GF-D8 (cell line): ENCODE results near the gene RMND5B.
A peak's percentile ranks its signal among the peaks of the same experiment; 100 is the strongest.

Experiments
- DNase-seq: peaks from one replicate; lab custom pipeline; 2025; lab: John Stamatoyannopoulos, UW

The RMND5B gene

GRCh38 chr5:178131446-178131996 is 707 bp downstream of the RMND5B start:
- no peak for DNase-seq

DNA sequence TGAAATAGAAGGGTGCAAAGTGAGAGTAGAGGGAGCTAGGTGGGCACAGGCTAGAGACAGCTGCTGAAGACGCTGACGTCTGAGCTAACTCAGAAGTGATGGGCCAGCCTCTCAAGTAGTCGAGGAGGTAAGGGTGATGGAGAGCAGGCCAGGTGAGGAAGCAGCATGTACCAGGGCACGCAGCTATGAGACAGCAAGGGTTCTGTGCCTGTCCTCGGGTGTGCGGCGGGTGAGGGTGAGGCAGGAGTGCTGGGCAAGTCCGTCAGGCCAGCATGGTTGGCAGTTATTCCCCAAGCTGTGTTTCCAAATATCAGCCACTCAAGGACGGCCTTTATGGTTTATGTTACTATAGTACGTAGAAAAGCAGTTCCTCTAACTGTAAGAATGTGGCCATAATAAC is 6.2 kb downstream of the RMND5B start:
- DNase-seq, result no peak

DNA sequence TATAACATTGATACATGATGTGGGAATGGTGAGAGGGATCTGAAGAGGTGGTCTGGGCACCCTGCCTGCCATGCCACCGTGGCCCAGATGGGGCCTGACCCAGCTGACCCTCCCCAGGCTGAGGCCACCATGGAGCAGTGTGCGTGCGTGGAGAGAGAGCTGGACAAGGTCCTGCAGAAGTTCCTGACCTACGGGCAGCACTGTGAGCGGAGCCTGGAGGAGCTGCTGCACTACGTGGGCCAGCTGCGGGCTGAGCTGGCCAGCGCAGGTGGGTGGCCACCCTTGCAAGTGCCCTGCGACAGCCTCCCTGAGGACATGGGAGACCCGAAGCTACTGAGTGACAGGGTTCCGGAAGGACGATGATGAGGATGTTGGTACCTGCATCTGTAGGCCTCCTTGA is 7.2 kb downstream of the RMND5B start:
- DNase-seq, result no peak

DNA sequence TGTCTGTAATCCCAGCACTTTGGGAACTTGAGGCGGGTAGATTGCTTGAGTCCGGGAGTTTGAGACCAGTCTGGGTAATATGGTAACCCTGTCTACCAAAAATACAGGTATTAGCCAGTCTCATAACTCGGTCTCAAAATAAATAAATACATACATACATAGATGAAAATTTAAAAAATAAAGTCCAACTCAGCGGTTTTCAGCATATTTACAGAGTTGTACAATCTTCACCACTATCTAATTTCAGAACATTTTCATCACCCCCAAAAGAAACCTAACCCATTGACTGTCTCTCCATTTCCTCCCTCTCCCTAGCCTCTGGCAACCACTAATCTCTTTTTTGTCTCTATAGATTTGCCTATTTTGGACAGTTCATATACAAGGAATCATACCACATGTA is 10.7 kb downstream of the RMND5B start:
- no peak for DNase-seq

DNA sequence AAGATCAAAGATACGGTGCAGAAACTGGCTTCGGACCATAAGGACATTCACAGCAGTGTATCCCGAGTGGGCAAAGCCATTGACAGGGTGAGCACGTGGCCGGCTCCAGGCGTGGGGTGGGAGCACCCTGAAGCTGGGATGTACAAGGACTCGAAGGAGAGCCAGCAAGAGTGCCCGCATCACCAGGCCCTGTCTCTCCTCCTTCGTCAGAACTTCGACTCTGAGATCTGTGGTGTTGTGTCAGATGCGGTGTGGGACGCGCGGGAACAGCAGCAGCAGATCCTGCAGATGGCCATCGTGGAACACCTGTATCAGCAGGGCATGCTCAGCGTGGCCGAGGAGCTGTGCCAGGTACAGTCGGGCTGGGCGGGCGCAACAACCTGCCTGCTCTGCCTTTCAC is 11.8 kb downstream of the RMND5B start:
- no peak for DNase-seq

GRCh38 chr5:178143246-178143645 is 12.4 kb downstream of the RMND5B start:
- no peak for DNase-seq

- no peak for DNase-seq
These were observed 13.1 kb downstream of the RMND5B start for GRCh38 chr5:178143901-178144300.

GRCh38 chr5:178145965-178146820 is 15.4 kb downstream of the RMND5B start:
- DNase-seq, result no peak

GRCh38 chr5:178147406-178147805 is 16.6 kb downstream of the RMND5B start:
- DNase-seq, result no peak

GRCh38 chr5:178149199-178149932 is 18.6 kb downstream of the RMND5B start:
- no peak for DNase-seq

DNA sequence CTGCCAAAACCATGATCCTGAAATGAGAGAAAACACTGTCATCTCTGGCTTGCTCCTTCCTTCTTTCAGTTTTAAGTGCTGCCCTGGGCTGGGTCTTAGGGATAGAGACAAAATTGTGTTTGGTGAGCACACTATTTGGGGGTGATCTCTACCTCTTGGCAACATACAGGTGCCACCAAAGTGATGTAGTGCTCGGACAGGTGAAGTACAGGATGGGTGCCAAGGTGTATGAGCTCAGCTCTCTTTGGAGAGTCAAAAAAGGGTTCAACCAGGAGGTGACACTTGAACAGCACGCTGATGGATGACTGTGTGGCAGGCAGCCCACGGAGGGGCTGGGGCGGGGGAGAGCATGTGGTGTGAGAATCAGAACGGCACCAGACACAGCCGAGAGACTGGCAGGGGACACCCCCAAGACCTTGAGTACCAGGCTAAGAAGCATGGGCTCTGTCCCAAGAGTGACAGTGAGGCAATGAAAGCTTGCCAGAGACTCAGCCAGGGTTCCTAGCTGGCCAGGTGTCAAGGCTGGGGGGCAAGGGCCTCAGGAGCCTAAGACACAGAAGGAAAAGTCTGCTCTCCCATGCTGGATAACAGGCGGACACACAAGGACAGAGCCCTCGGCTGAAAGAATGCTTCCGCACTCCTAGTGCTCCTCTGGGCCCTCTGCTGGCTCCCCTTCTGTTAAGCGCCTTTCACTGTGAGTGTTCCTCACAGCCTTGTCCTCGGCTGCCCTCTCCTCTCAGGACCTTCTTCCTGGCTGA is 20.3 kb downstream of the RMND5B start:
- no peak for DNase-seq

DNA sequence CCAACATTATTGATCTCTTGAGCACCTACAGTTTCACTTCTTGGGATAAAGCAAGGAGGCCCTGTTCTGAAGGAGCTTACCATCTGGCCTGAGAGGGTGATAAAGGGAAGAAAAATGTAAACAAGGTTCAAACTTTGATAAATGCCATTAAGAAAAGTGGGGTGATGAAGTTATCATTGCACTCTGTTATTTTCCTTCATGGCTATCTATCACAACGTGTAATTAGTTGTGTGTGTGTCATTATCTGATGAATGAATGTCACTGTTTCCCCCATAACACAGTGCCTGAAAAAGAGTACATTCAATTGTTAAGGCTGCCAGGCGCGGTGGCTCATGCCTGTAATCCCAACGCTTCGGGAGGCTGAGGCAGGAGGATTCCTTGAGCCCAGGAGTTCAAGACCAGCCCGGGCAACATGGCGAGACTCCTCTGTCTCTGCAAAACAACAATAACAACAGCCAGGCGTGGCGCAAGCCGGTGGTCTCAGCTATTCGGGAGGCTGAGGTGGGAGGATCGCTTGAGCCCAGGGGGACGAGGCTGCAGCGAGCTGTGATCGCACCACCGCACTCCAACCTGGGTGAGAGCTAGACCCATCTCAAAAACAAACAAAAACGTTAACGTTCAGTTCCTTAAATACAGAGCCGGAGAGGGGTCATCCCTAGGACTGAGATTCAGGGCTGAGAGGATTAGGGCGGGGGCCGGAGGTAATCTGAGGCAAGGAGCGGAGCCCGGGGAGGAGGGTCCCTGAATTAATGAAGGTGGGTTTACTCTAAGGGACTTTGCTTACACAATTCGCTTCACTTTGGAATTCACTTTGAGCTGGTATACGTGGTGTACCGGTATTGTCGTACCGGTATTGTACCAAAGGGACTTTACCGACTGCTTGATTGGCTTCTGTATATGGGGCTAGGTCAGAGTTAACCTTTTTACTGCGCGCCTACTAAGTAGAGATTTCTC is 22.0 kb downstream of the RMND5B start:
- DNase-seq, result no peak

DNA sequence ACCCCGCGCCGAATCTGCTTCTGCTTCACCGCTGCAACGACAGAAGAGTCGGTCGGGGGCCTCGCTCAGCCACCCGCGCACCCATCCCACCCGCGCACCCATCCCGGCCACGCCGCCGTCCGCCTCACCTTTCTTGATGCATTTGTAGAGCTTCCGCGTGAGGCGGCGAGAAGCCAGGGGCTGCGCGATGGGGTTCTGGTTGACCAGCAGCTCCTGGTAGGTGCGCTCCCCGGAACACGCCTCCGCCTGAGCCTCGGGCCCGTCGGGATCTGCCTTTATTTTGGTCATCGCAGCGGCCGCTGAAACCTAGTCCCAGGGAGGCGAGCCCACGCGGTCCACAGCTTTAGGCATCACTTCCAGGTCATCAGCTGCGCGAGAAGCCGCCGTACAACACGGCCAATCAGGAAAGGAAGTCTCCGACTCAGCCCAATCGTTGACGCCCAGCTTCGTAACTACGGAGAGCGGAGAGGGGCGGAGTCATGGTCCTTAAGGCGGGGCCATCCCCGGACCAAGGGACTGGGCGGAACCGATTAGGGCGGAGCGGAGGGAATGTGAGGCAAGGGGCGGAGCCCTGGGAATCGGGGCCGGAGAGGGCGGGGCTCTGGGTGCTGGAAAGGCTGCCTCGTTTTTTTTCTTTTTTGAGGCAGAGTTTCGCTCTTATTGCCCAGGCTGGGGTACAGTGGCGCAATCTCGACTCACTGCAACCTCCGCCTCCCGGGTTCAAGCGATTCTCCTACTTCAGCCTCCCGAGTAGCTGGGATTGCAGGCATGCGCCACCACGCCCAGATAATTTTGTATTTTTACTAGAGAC is 22.9 kb downstream of the RMND5B start, which contains the start of gene NHP2:
Gene NHP2, minus strand, starts transcription at position 356 of the 811 bp plus-strand sequence. Its CDS starts 68 bp downstream, at position 288.
- peak; percentile 93 for DNase-seq

DNA sequence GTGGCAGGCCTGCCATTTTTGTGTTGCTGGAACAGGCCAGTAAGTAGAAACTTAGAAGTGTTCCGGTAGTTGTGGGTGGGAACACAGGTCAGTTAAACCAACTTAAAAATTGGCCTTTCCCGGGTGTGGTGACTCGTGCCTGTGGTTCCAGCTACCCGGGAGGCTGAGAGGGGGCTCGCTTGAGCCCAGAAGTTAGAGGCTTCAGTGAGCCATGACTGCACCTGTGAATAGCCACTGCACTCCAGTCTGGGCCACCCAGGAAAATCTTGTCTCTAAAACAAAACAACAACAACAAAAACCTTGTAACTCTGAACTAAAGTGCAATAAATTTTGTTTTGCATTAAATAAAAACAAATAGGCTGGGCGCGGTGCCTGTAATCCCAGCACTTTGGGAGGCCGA is 24.3 kb downstream of the RMND5B start:
- DNase-seq, result no peak

DNA sequence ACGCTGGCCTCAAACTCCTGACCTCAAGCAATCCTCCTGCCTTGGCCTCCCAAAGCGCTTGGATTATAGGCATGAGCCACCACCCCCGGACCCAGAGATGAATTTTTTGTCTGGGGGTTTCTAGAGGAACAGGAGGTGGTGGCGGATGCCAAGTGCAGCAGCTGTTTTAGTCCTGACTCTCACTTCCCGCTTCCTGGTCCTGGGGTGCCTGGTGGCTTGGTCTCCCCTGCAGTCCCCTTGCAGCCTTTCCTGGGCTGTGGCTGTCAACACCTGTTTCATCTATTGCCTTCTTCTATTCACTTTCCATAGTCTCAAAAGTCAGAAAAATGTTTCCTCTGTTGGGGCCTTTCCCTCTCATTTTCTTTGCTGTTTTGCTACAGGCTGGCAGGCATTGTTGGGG is 29.4 kb downstream of the RMND5B start:
- no peak for DNase-seq

DNA sequence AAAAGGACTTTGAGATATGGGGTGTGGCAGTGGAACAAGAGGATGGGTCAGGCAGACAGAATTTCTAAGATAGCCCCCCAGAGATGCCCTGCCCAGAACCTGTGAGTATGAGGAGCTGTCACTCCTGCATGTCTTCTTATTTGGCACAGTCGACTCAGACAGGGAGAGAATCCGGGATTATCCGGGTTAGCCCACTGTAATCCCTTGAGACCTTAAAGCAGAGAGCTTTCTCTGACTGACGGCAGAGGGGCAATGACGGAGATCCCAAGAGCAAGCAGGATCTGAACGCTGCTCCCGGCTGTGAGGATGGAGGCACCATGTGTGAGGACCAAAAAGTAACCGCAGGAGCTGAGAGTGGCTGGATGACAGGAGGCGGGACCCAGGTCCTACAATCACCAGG is 31.7 kb downstream of the RMND5B start:
- no peak for DNase-seq

- DNase-seq, result peak; percentile 5
These were observed 33.2 kb downstream of the RMND5B start for GRCh38 chr5:178163772-178164735.

GRCh38 chr5:178165581-178165980 is 34.8 kb downstream of the RMND5B start:
- no peak for DNase-seq

DNA sequence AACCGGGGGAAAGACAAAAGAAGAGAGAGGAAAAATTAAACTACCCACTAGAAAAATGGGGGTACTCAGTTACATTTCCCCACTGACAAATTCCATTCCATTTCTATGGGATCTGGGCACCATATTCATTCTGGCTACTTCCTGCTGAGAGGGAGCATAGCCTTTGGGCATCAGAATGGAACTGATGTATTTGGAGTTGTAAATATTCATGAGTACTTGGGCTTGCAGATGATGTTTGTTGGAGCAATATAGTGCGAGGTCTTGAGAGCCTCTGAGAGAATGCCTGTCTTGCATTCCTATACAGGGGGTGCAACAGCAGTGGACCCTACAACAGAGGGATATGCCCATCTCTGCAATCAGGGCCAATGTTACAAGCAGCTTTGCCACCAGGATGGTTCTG is 39.6 kb downstream of the RMND5B start:
- no peak for DNase-seq
